GM12878 (cell line): ENCODE results near the gene OR13A1.

Experiments used
- GABPA ChIP-seq: IDR thresholded peaks from 2 replicates; pipeline ENCODE4 v1.6.1; 2014; ENCODE audit warnings: antibody characterized with exemption, low read depth, mild to moderate bottlenecking, inconsistent platforms
- MXI1 ChIP-seq: fragments of 150-350 bp; IDR thresholded peaks from 2 replicates; pipeline ENCODE4 v1.6.1; 2011; ENCODE audit warnings: low read depth, mild to moderate bottlenecking, inconsistent platforms, low read length, improper control_type of control experiment
- POLR2A ChIP-seq: IDR thresholded peaks from 2 replicates; pipeline ENCODE4 v1.6.1; 2011; ENCODE audit warnings: low read depth, mild to moderate bottlenecking, low read length
- POLR2AphosphoS5 ChIP-seq: IDR thresholded peaks from 2 replicates; pipeline ENCODE4 v1.6.1; 2011; ENCODE audit warnings: mild to moderate bottlenecking, low read length, inconsistent platforms
- SIX5 ChIP-seq: IDR thresholded peaks from 2 replicates; pipeline ENCODE4 v1.6.1; 2011; ENCODE audit warnings: mild to moderate bottlenecking, low read depth, low read length, moderate library complexity; ENCODE audit not compliant: severe bottlenecking
- TAF1 ChIP-seq: IDR thresholded peaks from 2 replicates; pipeline ENCODE4 v1.6.1; 2011; ENCODE audit warnings: mild to moderate bottlenecking, low read depth, low read length, borderline replicate concordance
- ZNF24 ChIP-seq: fragments of 450-650 bp; IDR thresholded peaks from 2 replicates; pipeline ENCODE4 v1.6.1; 2017; ENCODE audit warnings: antibody characterized with exemption, mild to moderate bottlenecking
- ZNF274 ChIP-seq: IDR thresholded peaks from one replicate; pipeline ENCODE4 v1.8.0; 2011; ENCODE audit not compliant: insufficient read length, insufficient read depth

DNA sequence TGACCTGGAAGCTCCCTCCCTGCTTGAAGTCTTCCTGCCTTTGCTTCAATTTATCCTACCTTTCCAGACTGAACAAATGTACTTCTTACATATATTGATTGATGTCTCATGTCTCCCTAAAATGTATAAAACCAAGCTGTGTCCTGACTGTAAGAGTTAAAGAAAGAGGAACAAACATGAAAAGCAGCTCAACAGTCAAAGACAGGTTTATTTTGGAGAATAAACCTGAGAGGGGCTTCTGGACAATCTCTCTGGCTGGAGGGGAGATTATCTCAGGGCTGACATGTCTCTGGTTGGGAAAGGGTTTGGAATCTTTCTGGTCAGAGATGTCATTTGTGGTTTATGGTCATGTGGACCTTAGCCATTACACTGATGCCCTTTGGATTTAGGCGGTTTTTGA lies 41.0 kb downstream of the OR13A1 start:
- TF ChIP-seq POLR2AphosphoS5, result no peak
- TF ChIP-seq ZNF274, result no peak
- no peak for TF ChIP-seq ZNF24
- TF ChIP-seq SIX5, result no peak
- no peak for TF ChIP-seq TAF1
- no peak for TF ChIP-seq POLR2A
- no peak for TF ChIP-seq MXI1
- TF ChIP-seq GABPA, result no peak
